Vagina (tissue), 2 donors: Measurements from ENCODE around the gene LMO1.

ENCODE experiments used
- CTCF ChIP-seq, 3 experiments: fragments of 450-650 bp in 2 of 3; fragments of 200-600 bp in 1 of 3; sonication (generic) in 1 of 3; IDR thresholded peaks; one replicate each; pipeline ENCODE4 v1.5.1; 2017 to 2019; ENCODE audit warnings: antibody characterized with exemption in 3 of 3, mild to moderate bottlenecking in 2 of 3, moderate library complexity in 2 of 3
- POLR2A ChIP-seq, 2 donors: fragments of 450-650 bp; IDR thresholded peaks; one replicate each; pipeline ENCODE4 v1.6.1; 2017; ENCODE audit warnings: antibody characterized with exemption in 2 of 2, mild to moderate bottlenecking in 2 of 2, moderate library complexity in 2 of 2

GRCh38 chr11:8227156-8228152 is 36.2 kb downstream of the LMO1 start:
- TF ChIP-seq POLR2A (IDR thresholded peaks at IDR 0.05) (no peak), CTCF (IDR thresholded peaks at IDR 0.05) (no peak)
